Measurements from ENCODE around the gene KRTAP20-2. TPM values are rescaled to one million over a fixed set of nuclear protein-coding genes. Genes with fewer than 3 reads are reported as not detected.

The KRTAP20-2 gene
- polyA plus RNA-seq, 3 donors, result not detected

GRCh38 chr21:30615199-30615598, 19.8 kb upstream of the KRTAP20-2 start:
- no peak overlapping the region for H3K4me2 ChIP-seq (replicated peaks; ENCODE audit: extremely low read depth, low read length, poor library complexity, severe bottlenecking)
- Mint-ChIP-seq H3K27me3 (ENCODE audit: low read depth in 3 of 3) (peaks cover 0 to 3% (median 0%) of the 10 kb centered on the region in 3 donors), H3K9me3 (peaks cover 0 to 11% (median 8%) of the 10 kb centered on the region in 7 donors), H3K4me1 (no peaks in the 10 kb centered on the region), H3K27ac (peak overlapping the region in 1 of 7 donors; percentile 25), H3K4me3 (no peak overlapping the region), H3K36me3 (no peaks in the 10 kb centered on the region)
- no peaks in the 10 kb centered on the region for H3K4me1 ChIP-seq (ENCODE audit: control insufficient read depth in 1 of 2, insufficient read depth in 2 of 2, low read length in 2 of 2)
- no peak overlapping the region for H3K4me3 ChIP-seq (replicated peaks in 1 of 3; ENCODE audit: low read depth in 2 of 3, low read length in 3 of 3)
- no peaks in the 10 kb centered on the region for H3K27me3 ChIP-seq (ENCODE audit: control insufficient read depth in 2 of 2, insufficient read depth in 2 of 2, low read length in 2 of 2)
- H3K27ac ChIP-seq (ENCODE audit: low read depth in 1 of 2, low read length in 2 of 2), result no peak overlapping the region
- TF ChIP-seq, protein P1, sequence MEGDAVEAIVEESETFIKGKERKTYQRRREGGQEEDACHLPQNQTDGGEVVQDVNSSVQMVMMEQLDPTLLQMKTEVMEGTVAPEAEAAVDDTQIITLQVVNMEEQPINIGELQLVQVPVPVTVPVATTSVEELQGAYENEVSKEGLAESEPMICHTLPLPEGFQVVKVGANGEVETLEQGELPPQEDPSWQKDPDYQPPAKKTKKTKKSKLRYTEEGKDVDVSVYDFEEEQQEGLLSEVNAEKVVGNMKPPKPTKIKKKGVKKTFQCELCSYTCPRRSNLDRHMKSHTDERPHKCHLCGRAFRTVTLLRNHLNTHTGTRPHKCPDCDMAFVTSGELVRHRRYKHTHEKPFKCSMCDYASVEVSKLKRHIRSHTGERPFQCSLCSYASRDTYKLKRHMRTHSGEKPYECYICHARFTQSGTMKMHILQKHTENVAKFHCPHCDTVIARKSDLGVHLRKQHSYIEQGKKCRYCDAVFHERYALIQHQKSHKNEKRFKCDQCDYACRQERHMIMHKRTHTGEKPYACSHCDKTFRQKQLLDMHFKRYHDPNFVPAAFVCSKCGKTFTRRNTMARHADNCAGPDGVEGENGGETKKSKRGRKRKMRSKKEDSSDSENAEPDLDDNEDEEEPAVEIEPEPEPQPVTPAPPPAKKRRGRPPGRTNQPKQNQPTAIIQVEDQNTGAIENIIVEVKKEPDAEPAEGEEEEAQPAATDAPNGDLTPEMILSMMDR (IDR thresholded peaks at IDR 0.05), result no peak
- H3K79me2 ChIP-seq (ENCODE audit: insufficient read depth, low read length), result no peaks in the 10 kb centered on the region
- H3K9me3 ChIP-seq (replicated peaks in 1 of 2; ENCODE audit: control insufficient read depth in 1 of 2, insufficient read depth in 1 of 2, low read length in 2 of 2), result peaks cover 7 to 21% of the 10 kb centered on the region in 2 donors
- no peaks in the 10 kb centered on the region for H4K20me1 ChIP-seq (ENCODE audit: insufficient read depth, low read length)
- DNase-seq, result no peak
- H3K9ac ChIP-seq (ENCODE audit: insufficient read depth, low read length, poor library complexity, severe bottlenecking), result no peak overlapping the region
- no peak overlapping the region for H2AFZ ChIP-seq (ENCODE audit: insufficient read depth, low read depth, low read length, poor library complexity, severe bottlenecking)
- no peaks in the 10 kb centered on the region for H3K36me3 ChIP-seq (replicated peaks in 1 of 2; ENCODE audit: control insufficient read depth in 1 of 2, insufficient read depth in 2 of 2, low read length in 2 of 2)
- intact Hi-C loops (cut with micrococcal nuclease), result no loop called here

GRCh38 chr21:30616125-30616524, 18.9 kb upstream of the KRTAP20-2 start, which contains the start of gene KRTAP20-1:
Gene KRTAP20-1 (plus strand): TSS chr21:30616425. CDS start chr21:30616455, 30 bp downstream.
- no peak within 1 kb of the TSS for H2AFZ ChIP-seq (ENCODE audit: insufficient read depth, low read depth, low read length, poor library complexity, severe bottlenecking)
- DNase-seq, result no peak
- H3K4me1 ChIP-seq (ENCODE audit: control insufficient read depth in 1 of 2, insufficient read depth in 2 of 2, low read length in 2 of 2), result no peaks in the 10 kb centered on the region
- H3K9ac ChIP-seq (ENCODE audit: insufficient read depth, low read length, poor library complexity, severe bottlenecking), result no peak within 1 kb of the TSS
- no CpG with 5 or more reads among the region's 2 CpGs for WGBS (ENCODE audit: insufficient coverage)
- Mint-ChIP-seq H3K27me3 (ENCODE audit: low read depth in 3 of 3) (peaks cover 0 to 3% (median 0%) of the 10 kb centered on the region in 3 donors), H3K4me3 (no peak within 1 kb of the TSS), H3K36me3 (no peaks in the 10 kb centered on the region), H3K27ac (peak within 1 kb of the TSS in 1 of 7 donors; percentile 25), H3K9me3 (peaks cover 0 to 9% (median 7%) of the 10 kb centered on the region in 7 donors), H3K4me1 (no peaks in the 10 kb centered on the region)
- no peak within 1 kb of the TSS for H3K4me2 ChIP-seq (replicated peaks; ENCODE audit: extremely low read depth, low read length, poor library complexity, severe bottlenecking)
- no peaks in the 10 kb centered on the region for H3K36me3 ChIP-seq (replicated peaks in 1 of 2; ENCODE audit: control insufficient read depth in 1 of 2, insufficient read depth in 2 of 2, low read length in 2 of 2)
- intact Hi-C loops (cut with micrococcal nuclease), result no loop called here
- H3K4me3 ChIP-seq (replicated peaks in 1 of 3; ENCODE audit: low read depth in 2 of 3, low read length in 3 of 3), result no peak within 1 kb of the TSS
- H3K9me3 ChIP-seq (replicated peaks in 1 of 2; ENCODE audit: control insufficient read depth in 1 of 2, insufficient read depth in 1 of 2, low read length in 2 of 2), result peaks cover 6 to 21% of the 10 kb centered on the region in 2 donors
- no peaks in the 10 kb centered on the region for H3K27me3 ChIP-seq (ENCODE audit: control insufficient read depth in 2 of 2, insufficient read depth in 2 of 2, low read length in 2 of 2)
- TF ChIP-seq, protein P1 (IDR thresholded peaks at IDR 0.05), result no peak
- H3K27ac ChIP-seq (ENCODE audit: low read depth in 1 of 2, low read length in 2 of 2), result no peak within 1 kb of the TSS
- H3K79me2 ChIP-seq (ENCODE audit: insufficient read depth, low read length), result no peaks in the 10 kb centered on the region
- no peaks in the 10 kb centered on the region for H4K20me1 ChIP-seq (ENCODE audit: insufficient read depth, low read length)
